Fibroblast of lung (primary cell): ENCODE measurements around the gene HSP90AB1. TPM values are rescaled to one million over a fixed set of nuclear protein-coding genes. Genes with fewer than 3 reads are reported as not detected.

ENCODE experiments used
- DNase-seq, 2 donors: peaks; one replicate each; pipeline versions ENCODE4 v3.0.0 to v3.0.0-alpha.2; 2010; ENCODE audit warnings: low read depth in 2 of 2
- H2AFZ ChIP-seq: 2 replicates; pipeline ENCODE4 v1.5.1; 2012; ENCODE audit warnings: low read length, control low read depth, inconsistent platforms
- H3K27ac ChIP-seq: 2 replicates; pipeline ENCODE4 v1.5.1; 2011; ENCODE audit warnings: low read length, control low read depth; ENCODE audit not compliant: insufficient read depth
- H3K27me3 ChIP-seq: 2 replicates; pipeline ENCODE4 v1.5.1; 2011; ENCODE audit warnings: mild to moderate bottlenecking, low read length; ENCODE audit not compliant: control insufficient read depth, insufficient read depth
- H3K36me3 ChIP-seq: 2 replicates; pipeline ENCODE4 v1.5.1; 2011; ENCODE audit warnings: low read length; ENCODE audit not compliant: control insufficient read depth, insufficient read depth
- H3K4me1 ChIP-seq: 2 replicates; pipeline ENCODE4 v1.5.1; 2011; ENCODE audit warnings: low read length; ENCODE audit not compliant: control insufficient read depth, insufficient read depth; ENCODE audit errors: extremely low read depth
- H3K4me2 ChIP-seq: 2 replicates; pipeline ENCODE4 v1.5.1; 2011; ENCODE audit warnings: low read length, control low read depth; ENCODE audit not compliant: insufficient read depth; ENCODE audit errors: extremely low read depth
- H3K4me3 ChIP-seq, 4 experiments: fragments of 200-600 bp in 1 of 4; sonication (generic) in 1 of 4; replicated peaks in 1 of 4; 2 replicates each; pipeline ENCODE4 v1.5.1; 2011 to 2016; ENCODE audit warnings: low read length in 4 of 4, low read depth in 3 of 4, mild to moderate bottlenecking in 3 of 4, control low read depth in 2 of 4, inconsistent platforms in 1 of 4, mixed read lengths in 1 of 4; ENCODE audit not compliant: insufficient read depth in 1 of 4; ENCODE audit errors: control extremely low read depth in 1 of 4
- H3K79me2 ChIP-seq: 2 replicates; pipeline ENCODE4 v1.5.1; 2012; ENCODE audit warnings: mild to moderate bottlenecking, low read length, inconsistent platforms; ENCODE audit not compliant: control insufficient read depth, insufficient read depth
- H3K9ac ChIP-seq: 2 replicates; pipeline ENCODE4 v1.5.1; 2011; ENCODE audit warnings: mild to moderate bottlenecking, low read length, control low read depth; ENCODE audit not compliant: insufficient read depth
- H3K9me3 ChIP-seq: 2 replicates; pipeline ENCODE4 v1.5.1; 2012; ENCODE audit warnings: low read depth, low read length; ENCODE audit not compliant: control insufficient read depth, insufficient read depth
- H4K20me1 ChIP-seq: 2 replicates; pipeline ENCODE4 v1.5.1; 2011; ENCODE audit warnings: low read length; ENCODE audit not compliant: control insufficient read depth, insufficient read depth; ENCODE audit errors: extremely low read depth
- CTCF ChIP-seq, 2 donors: IDR thresholded peaks in 1 of 2; conservative IDR thresholded peaks in 1 of 2; 1 replicate in 1 of 2; 2 replicates in 1 of 2; pipeline ENCODE4 v1.5.1; 2011 to 2012; ENCODE audit warnings: low read length in 2 of 2, control low read depth in 1 of 2, inconsistent platforms in 1 of 2, low read depth in 1 of 2, mild to moderate bottlenecking in 1 of 2
- EZH2 ChIP-seq: IDR thresholded peaks from 2 replicates; pipeline ENCODE4 v1.5.1; 2012; ENCODE audit warnings: low read length, control low read depth, mild to moderate bottlenecking; ENCODE audit errors: missing control alignments
- polyA plus RNA-seq, 2 donors: library from polyadenylated mRNA; depleted of rRNA in 1 of 2; stranded (reverse) in 1 of 2; unstranded in 1 of 2; fragments of >200 nt; gene quantifications; 2 replicates each; pipeline ENCODE4 v1.2.1, GENCODE V29; 2011 to 2012; ENCODE audit warnings: missing spikeins in 1 of 2
- total RNA-seq: library from RNA; depleted of rRNA; stranded (reverse); fragments of >200 nt; gene quantifications from 2 replicates; pipeline ENCODE4 v1.2.1, GENCODE V29; 2014

The HSP90AB1 gene
- total and polyA plus RNA-seq, 2 donors (not counting 1 experiment from before 2014, with no cell fraction given): 452 to 775 TPM

- TF ChIP-seq EZH2: no peak
- no peak for TF ChIP-seq CTCF (conservative IDR thresholded peaks at IDR 0.05 in 1 of 2, IDR thresholded peaks at IDR 0.05 in 1 of 2; ENCODE audit: low read depth in 1 of 2, low read length in 2 of 2)
- Histone ChIP-seq H3K27ac (no peak overlapping the region), H3K4me3 (peak overlapping the region; percentile 49 to 91 (median 77)), H3K4me1 (peaks cover 4% of the 10 kb centered on the region), H4K20me1 (peaks cover 6% of the 10 kb centered on the region), H3K4me2 (peak overlapping the region; percentile 80), H3K79me2 (peaks cover 36% of the 10 kb centered on the region), H3K9ac (no peak overlapping the region), H2AFZ (peak overlapping the region; percentile 74), H3K36me3 (peaks cover 8% of the 10 kb centered on the region), H3K9me3 (no peaks in the 10 kb centered on the region), H3K27me3 (no peaks in the 10 kb centered on the region)
- no peak for DNase-seq
These were observed 1.4 kb upstream of the HSP90AB1 start for GRCh38 chr6:44245391-44245911.

GRCh38 chr6:44245912-44246662 lies 814 bp upstream of the HSP90AB1 start:
- Histone ChIP-seq H3K27me3 (no peaks in the 10 kb centered on the region), H3K36me3 (peaks cover 13% of the 10 kb centered on the region), H4K20me1 (peaks cover 8% of the 10 kb centered on the region), H3K4me1 (peaks cover 4% of the 10 kb centered on the region), H3K4me2 (peak overlapping the region; percentile 80), H3K4me3 (peak overlapping the region; percentile 69 to 91 (median 86)), H3K9ac (peak overlapping the region; percentile 55), H3K27ac (peak overlapping the region; percentile 76), H3K79me2 (peaks cover 42% of the 10 kb centered on the region), H2AFZ (peak overlapping the region; percentile 87), H3K9me3 (no peaks in the 10 kb centered on the region)
- peak in 1 of 2 donors; percentile 21 for TF ChIP-seq CTCF (conservative IDR thresholded peaks at IDR 0.05 in 1 of 2, IDR thresholded peaks at IDR 0.05 in 1 of 2; ENCODE audit: low read depth in 1 of 2, low read length in 2 of 2)
- no peak for TF ChIP-seq EZH2
- DNase-seq: peak; percentile 85 to 86

- peak overlapping the region; percentile 85 for H3K27ac ChIP-seq
- TF ChIP-seq EZH2 (no peak), CTCF (conservative IDR thresholded peaks at IDR 0.05 in 1 of 2, IDR thresholded peaks at IDR 0.05 in 1 of 2; ENCODE audit: low read depth in 1 of 2, low read length in 2 of 2) (no peak)
- peak overlapping the region; percentile 69 to 91 (median 86) for H3K4me3 ChIP-seq
- peaks cover 21% of the 10 kb centered on the region for H3K36me3 ChIP-seq
- no peak overlapping the region for H2AFZ ChIP-seq
- H3K4me2 ChIP-seq: peak overlapping the region; percentile 76
- DNase-seq: peak; percentile 56 to 68
- peak overlapping the region; percentile 75 for H3K9ac ChIP-seq
- H3K79me2 ChIP-seq: peaks cover 51% of the 10 kb centered on the region
- H3K4me1 ChIP-seq: peaks cover 5% of the 10 kb centered on the region
- no peaks in the 10 kb centered on the region for H3K27me3 ChIP-seq
- peaks cover 8% of the 10 kb centered on the region for H4K20me1 ChIP-seq
- no peaks in the 10 kb centered on the region for H3K9me3 ChIP-seq
These were observed 719 bp downstream of the HSP90AB1 start for GRCh38 chr6:44247338-44248302.
